Common myeloid progenitor, CD34-positive (primary cell): ENCODE data around the gene CHST15.
"Not testable (repeated sequence)": the region's sequence is repeated elsewhere in the genome, so short reads cannot be mapped to it uniquely, and the experiment has no call there.

ENCODE experiments used
- CTCF ChIA-PET: fragments of 350-600 bp; sonication (Branson Sonifier 250); formaldehyde crosslinking; loops from one replicate; lab custom pipeline; 2021; ENCODE audit warnings: antibody characterized with exemption; lab: Charles Lee
- POLR2A ChIA-PET: fragments of 350-600 bp; sonication (Branson Sonifier 250); formaldehyde crosslinking; loops from one replicate; lab custom pipeline; 2021; ENCODE audit warnings: antibody characterized with exemption; lab: Charles Lee
- DNase-seq, 3 donors: peaks; one replicate each; pipeline versions ENCODE4 v3.0.0 to v3.0.0-alpha.2; 2013
- H3K27ac ChIP-seq, 2 experiments: 1 replicate in 1 of 2; 2 replicates in 1 of 2; pipeline ENCODE4 v1.7.0; 2013; ENCODE audit warnings: inconsistent platforms in 2 of 2, low read length in 2 of 2, mild to moderate bottlenecking in 2 of 2, low read depth in 1 of 2, moderate library complexity in 1 of 2; ENCODE audit not compliant: severe bottlenecking in 2 of 2, insufficient read depth in 1 of 2, poor library complexity in 1 of 2
- H3K27me3 ChIP-seq, 5 experiments: replicated peaks in 2 of 5; 1 replicate in 3 of 5; 2 replicates in 2 of 5; pipeline versions ENCODE4 v1.6.1 to v1.7.0; 2013; ENCODE audit warnings: low read length in 4 of 5, mild to moderate bottlenecking in 2 of 5, moderate library complexity in 2 of 5, inconsistent platforms in 1 of 5; ENCODE audit not compliant: insufficient read depth in 5 of 5, control insufficient read depth in 4 of 5
- H3K36me3 ChIP-seq, 4 experiments: 1 replicate in 2 of 4; 2 replicates in 2 of 4; pipeline versions ENCODE4 v1.6.1 to v1.7.0; 2013; ENCODE audit warnings: low read length in 3 of 4, control low read depth in 1 of 4, mild to moderate bottlenecking in 1 of 4; ENCODE audit not compliant: control insufficient read depth in 4 of 4, insufficient read depth in 4 of 4
- H3K4me1 ChIP-seq, 4 experiments: 1 replicate in 3 of 4; 2 replicates in 1 of 4; pipeline versions ENCODE4 v1.6.1 to v1.7.1; 2013; ENCODE audit warnings: low read length in 3 of 4, mild to moderate bottlenecking in 3 of 4, control low read depth in 1 of 4, inconsistent platforms in 1 of 4, moderate library complexity in 1 of 4; ENCODE audit not compliant: control insufficient read depth in 4 of 4, insufficient read depth in 4 of 4; ENCODE audit errors: control extremely low read depth in 1 of 4
- H3K4me3 ChIP-seq, 7 experiments: 1 replicate in 4 of 7; 2 replicates in 3 of 7; pipeline versions ENCODE4 v1.5.1 to v1.7.0; 2013; ENCODE audit warnings: mild to moderate bottlenecking in 7 of 7, low read length in 6 of 7, moderate library complexity in 6 of 7, inconsistent platforms in 2 of 7, low read depth in 2 of 7, control low read depth in 1 of 7; ENCODE audit not compliant: insufficient read depth in 4 of 7, control insufficient read depth in 1 of 7; ENCODE audit errors: extremely low read depth in 1 of 7
- H3K9me3 ChIP-seq, 5 experiments: 1 replicate in 4 of 5; 2 replicates in 1 of 5; pipeline versions ENCODE4 v1.6.1 to v1.7.1; 2013; ENCODE audit warnings: low read length in 4 of 5, mild to moderate bottlenecking in 2 of 5, inconsistent platforms in 1 of 5, low read depth in 1 of 5, moderate library complexity in 1 of 5; ENCODE audit not compliant: control insufficient read depth in 4 of 5, insufficient read depth in 2 of 5; ENCODE audit errors: control extremely low read depth in 1 of 5
- WGBS: methylation state at CpG from one replicate; pipeline ENCODE4 v1.1.5; 2013; ENCODE audit not compliant: insufficient coverage; 5-methylcytosine and 5-hydroxymethylcytosine counted together

Gene CHST15

GRCh38 chr10:124095096-124095495 lies 1.7 kb upstream of the CHST15 start:
- Histone ChIP-seq H3K9me3 (peaks cover 0 to 7% (median 0%) of the 10 kb centered on the region in 5 experiments), H3K27ac (no peak overlapping the region), H3K4me1 (peaks cover 0 to 29% (median 20%) of the 10 kb centered on the region in 4 experiments), H3K36me3 (no peaks in the 10 kb centered on the region), H3K4me3 (no peak overlapping the region), H3K27me3 (peaks cover 4 to 85% (median 37%) of the 10 kb centered on the region in 5 experiments)
- ChIA-PET CTCF (interaction anchor here (1.2 kb wide), 1 partner anchor 22 kb away, joined by 3 read pairs; no protein-coding TSS in a partner anchor), POLR2A (no interaction called here)
- 89% methylated on average over 5 of the region's 6 CpGs for WGBS
- DNase-seq: no peak

GRCh38 chr10:124094419-124094785 lies 1.0 kb upstream of the CHST15 start:
- Histone ChIP-seq H3K4me1 (peaks cover 0 to 29% (median 20%) of the 10 kb centered on the region in 4 experiments), H3K27ac (no peak overlapping the region), H3K27me3 (peaks cover 4 to 91% (median 42%) of the 10 kb centered on the region in 5 experiments), H3K36me3 (no peaks in the 10 kb centered on the region), H3K4me3 (peak overlapping the region in 3 of 7 experiments; percentile 40 to 66 (median 64)), H3K9me3 (peaks cover 0 to 4% (median 0%) of the 10 kb centered on the region in 5 experiments)
- 47% methylated on average over 10 of the region's 11 CpGs for WGBS
- CTCF ChIA-PET: no interaction called here
- no peak for DNase-seq
- POLR2A ChIA-PET: no interaction called here

GRCh38 chr10:124093774-124094418 lies 498 bp upstream of the CHST15 start:
- H3K27ac ChIP-seq, H3K36me3 ChIP-seq, POLR2A ChIA-PET, H3K9me3 ChIP-seq: not testable (repeated sequence)
- Histone ChIP-seq H3K4me3 (peak overlapping the region in 5 of 7 experiments; percentile 38 to 66 (median 64)), H3K27me3 (peaks cover 4 to 91% (median 47%) of the 10 kb centered on the region in 5 experiments), H3K4me1 (peaks cover 0 to 29% (median 20%) of the 10 kb centered on the region in 4 experiments)
- CTCF ChIA-PET: interaction anchor here (1.0 kb wide), 1 partner anchor 9 kb away, joined by 5 read pairs; no protein-coding TSS in a partner anchor
- peak in 2 of 3 donors; percentile 50 to 56 for DNase-seq
- WGBS: 3% methylated on average over 38 of the region's 39 CpGs

GRCh38 chr10:124092250-124092859 lies 1.0 kb downstream of the CHST15 start:
- ChIA-PET POLR2A (interaction anchor here (1.1 to 1.2 kb wide), 2 partner anchors 9 to 11 kb away, joined by 3 to 4 read pairs; no protein-coding TSS in a partner anchor), CTCF (interaction anchor here (1.1 to 1.6 kb wide), 5 partner anchors 13 to 66 kb away, joined by 3 to 4 read pairs (median 3); no protein-coding TSS in a partner anchor)
- WGBS: 0% methylated on average over 28 of the region's 70 CpGs
- peaks cover 0 to 30% (median 21%) of the 10 kb centered on the region in 4 experiments for H3K4me1 ChIP-seq
- H3K4me3 ChIP-seq: peak overlapping the region in 6 of 7 experiments; percentile 17 to 66 (median 61)
- H3K9me3 ChIP-seq: peaks cover 0 to 4% (median 0%) of the 10 kb centered on the region in 5 experiments
- H3K36me3 ChIP-seq: no peaks in the 10 kb centered on the region
- peak in 2 of 3 donors; percentile 68 to 74 for DNase-seq
- H3K27me3 ChIP-seq: peaks cover 4 to 83% (median 46%) of the 10 kb centered on the region in 5 experiments
- H3K27ac ChIP-seq: no peak overlapping the region

GRCh38 chr10:124091646-124092249 lies 1.6 kb downstream of the CHST15 start:
- POLR2A ChIA-PET: interaction anchor here (1.1 kb wide), 1 partner anchor 11 kb away, joined by 4 read pairs; no protein-coding TSS in a partner anchor
- H3K4me3 ChIP-seq: peak overlapping the region in 5 of 7 experiments; percentile 17 to 65 (median 64)
- peaks cover 0 to 30% (median 21%) of the 10 kb centered on the region in 4 experiments for H3K4me1 ChIP-seq
- peaks cover 0 to 4% (median 0%) of the 10 kb centered on the region in 5 experiments for H3K9me3 ChIP-seq
- CTCF ChIA-PET: interaction anchor here (1.1 to 1.6 kb wide), 5 partner anchors 14 to 95 kb away, joined by 3 to 4 read pairs (median 3); no protein-coding TSS in a partner anchor
- H3K27ac ChIP-seq: no peak overlapping the region
- H3K36me3 ChIP-seq: no peaks in the 10 kb centered on the region
- WGBS: 3% methylated on average over 43 of the region's 55 CpGs
- peak in 2 of 3 donors; percentile 34 to 48 for DNase-seq
- peaks cover 4 to 77% (median 43%) of the 10 kb centered on the region in 5 experiments for H3K27me3 ChIP-seq

GRCh38 chr10:124090601-124091209 lies 2.7 kb downstream of the CHST15 start:
- Histone ChIP-seq H3K27me3 (peaks cover 4 to 68% (median 40%) of the 10 kb centered on the region in 5 experiments), H3K27ac (no peak overlapping the region), H3K36me3 (no peaks in the 10 kb centered on the region), H3K4me1 (peaks cover 0 to 35% (median 24%) of the 10 kb centered on the region in 4 experiments), H3K4me3 (peak overlapping the region in 1 of 7 experiments; percentile 35), H3K9me3 (no peaks in the 10 kb centered on the region)
- ChIA-PET POLR2A (no interaction called here), CTCF (interaction anchor here (1.3 to 1.5 kb wide), 2 partner anchors 19 to 94 kb away, joined by 3 read pairs; no protein-coding TSS in a partner anchor)
- 85% methylated on average over 5 of the region's 6 CpGs for WGBS
- no peak for DNase-seq
